Central memory CD8-positive, alpha-beta T cell (primary cell): Measurements from ENCODE around the gene PLA2G4E.

ENCODE experiments used
- ATAC-seq: fragments of 150-1000 bp; cut with Tn5 transposase; replicated peaks from 2 replicates; pipeline ENCODE4 v1.10.0; 2022; ENCODE audit warnings: mild to moderate bottlenecking, moderate FRiP score, moderate number of reproducible peaks; ENCODE audit not compliant: poor library complexity, severe bottlenecking; ENCODE audit errors: extremely low read depth
- DNase-seq, 2 donors: peaks; one replicate each; pipeline ENCODE4 v3.0.0; 2021; ENCODE audit warnings: low spot score in 2 of 2
- H3K27ac Mint-ChIP-seq: one replicate; pipeline ENCODE4 v1.8.0; 2022; ENCODE audit warnings: low read depth, mild to moderate bottlenecking, moderate library complexity, mixed read lengths
- H3K27me3 Mint-ChIP-seq: one replicate; pipeline ENCODE4 v1.8.0; 2022; ENCODE audit warnings: mixed read lengths
- H3K36me3 Mint-ChIP-seq: one replicate; pipeline ENCODE4 v1.8.0; 2022; ENCODE audit warnings: mild to moderate bottlenecking, moderate library complexity, mixed read lengths; ENCODE audit not compliant: insufficient read depth
- H3K4me1 Mint-ChIP-seq: one replicate; pipeline ENCODE4 v1.8.0; 2022; ENCODE audit warnings: mixed read lengths
- H3K4me3 Mint-ChIP-seq: one replicate; pipeline ENCODE4 v1.8.0; 2022; ENCODE audit warnings: mild to moderate bottlenecking, moderate library complexity, mixed read lengths
- H3K9me3 Mint-ChIP-seq: one replicate; pipeline ENCODE4 v1.8.0; 2022; ENCODE audit warnings: mixed read lengths

Gene PLA2G4E

DNA sequence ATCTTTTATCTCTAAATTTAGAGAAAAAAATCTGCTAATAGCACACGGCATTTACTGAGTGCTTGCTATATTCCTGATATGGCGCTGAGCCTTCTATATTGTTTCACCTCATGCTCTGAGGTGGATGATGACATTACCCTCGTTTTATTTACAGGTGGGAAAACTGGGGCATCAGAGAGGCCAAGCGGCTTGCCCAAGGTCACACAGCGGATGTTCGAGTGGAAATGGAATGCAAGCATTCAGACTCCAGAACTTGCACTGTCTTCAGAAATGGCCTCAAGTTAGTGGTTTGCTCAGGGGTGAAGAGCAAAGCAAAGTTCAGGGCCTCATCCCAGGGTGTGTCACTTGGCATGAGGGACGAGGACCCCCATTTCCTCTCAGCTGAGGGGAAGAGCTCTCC is 65.7 kb downstream of the PLA2G4E start:
- ATAC-seq (no peak), DNase-seq (no peak)
- H3K27me3 Mint-ChIP-seq: no peaks in the 10 kb centered on the region
- peaks cover 7% of the 10 kb centered on the region for H3K4me1 Mint-ChIP-seq
- no peaks in the 10 kb centered on the region for H3K9me3 Mint-ChIP-seq
- H3K36me3 Mint-ChIP-seq: peaks cover 18% of the 10 kb centered on the region
- H3K27ac Mint-ChIP-seq: no peak overlapping the region
- no peak overlapping the region for H3K4me3 Mint-ChIP-seq

DNA sequence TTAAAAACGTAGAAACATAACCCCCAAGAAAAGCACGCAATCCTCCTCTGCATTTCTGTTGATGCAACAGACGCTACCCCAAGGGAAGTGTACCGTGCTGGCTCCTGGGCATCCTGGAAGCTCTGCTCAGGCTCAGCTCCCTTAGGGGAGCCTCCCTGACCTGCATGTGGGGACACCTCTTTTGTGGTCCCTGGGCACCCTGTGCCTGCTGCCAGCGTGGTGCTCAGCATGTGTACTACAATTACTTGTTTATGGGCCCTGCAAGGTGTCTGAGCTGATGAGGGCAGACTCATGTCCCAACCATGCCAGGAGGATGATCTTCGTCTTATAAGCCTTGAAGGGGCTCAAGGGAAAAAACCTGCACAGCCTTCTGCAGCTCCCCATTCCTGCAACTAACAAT is 66.8 kb downstream of the PLA2G4E start:
- peaks cover 18% of the 10 kb centered on the region for H3K36me3 Mint-ChIP-seq
- H3K27ac Mint-ChIP-seq: no peak overlapping the region
- H3K27me3 Mint-ChIP-seq: no peaks in the 10 kb centered on the region
- DNase-seq (no peak), ATAC-seq (no peak)
- H3K4me1 Mint-ChIP-seq: peaks cover 7% of the 10 kb centered on the region
- H3K4me3 Mint-ChIP-seq: no peak overlapping the region
- H3K9me3 Mint-ChIP-seq: no peaks in the 10 kb centered on the region

DNA sequence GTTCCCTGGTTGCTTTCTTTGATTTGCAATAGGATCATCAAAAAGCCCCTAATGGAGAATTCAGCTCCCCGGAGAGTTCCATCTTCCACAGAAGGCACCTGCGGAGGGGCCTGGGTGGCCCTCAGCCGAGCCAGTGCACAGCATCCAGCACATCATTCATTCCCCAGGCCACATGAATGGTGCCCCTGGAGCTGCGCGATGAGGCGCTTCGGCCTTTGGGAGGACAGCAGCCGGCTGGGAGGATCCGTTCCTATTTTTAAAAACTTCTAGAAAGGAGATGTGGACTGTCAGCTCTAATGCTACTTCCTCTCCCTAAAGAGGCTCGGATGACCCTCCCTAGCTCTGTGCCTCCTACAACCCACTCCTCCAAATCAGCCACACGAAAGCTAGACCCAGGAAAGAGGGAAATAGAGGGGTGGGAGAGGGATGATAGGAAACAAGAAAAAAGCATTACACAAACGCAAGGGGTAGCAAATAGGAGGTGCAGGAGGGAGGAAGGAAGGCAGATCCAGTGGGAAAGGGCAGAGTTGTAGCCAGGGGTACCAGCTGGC is 68.8 kb downstream of the PLA2G4E start:
- no peaks in the 10 kb centered on the region for H3K4me1 Mint-ChIP-seq
- H3K27ac Mint-ChIP-seq: no peak overlapping the region
- DNase-seq (no peak), ATAC-seq (no peak)
- no peak overlapping the region for H3K4me3 Mint-ChIP-seq
- H3K36me3 Mint-ChIP-seq: peaks cover 17% of the 10 kb centered on the region
- no peaks in the 10 kb centered on the region for H3K9me3 Mint-ChIP-seq
- no peaks in the 10 kb centered on the region for H3K27me3 Mint-ChIP-seq

DNA sequence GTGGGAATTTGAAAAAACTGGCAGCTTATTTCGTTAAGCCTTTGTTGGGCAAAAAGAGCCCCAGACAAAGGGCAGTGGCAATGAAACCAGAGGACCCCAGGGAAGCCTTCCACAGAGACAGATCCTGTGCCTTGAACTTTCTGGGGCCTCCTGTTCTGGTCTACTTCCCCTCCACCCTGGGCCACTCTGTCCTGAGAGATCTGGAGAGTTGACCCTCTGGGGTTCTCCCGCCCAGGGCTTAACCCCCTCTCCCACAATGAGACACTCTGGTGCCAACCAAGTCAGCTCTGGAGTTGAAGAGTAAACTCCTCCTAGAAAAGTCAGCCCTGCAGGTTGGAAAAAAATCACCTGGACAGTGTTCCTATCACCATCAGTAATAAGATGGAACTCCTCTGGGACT is 69.3 kb downstream of the PLA2G4E start:
- Mint-ChIP-seq H3K9me3 (no peaks in the 10 kb centered on the region), H3K4me3 (no peak overlapping the region), H3K4me1 (no peaks in the 10 kb centered on the region), H3K27me3 (no peaks in the 10 kb centered on the region), H3K36me3 (peaks cover 16% of the 10 kb centered on the region), H3K27ac (no peak overlapping the region)
- DNase-seq (no peak), ATAC-seq (no peak)

DNA sequence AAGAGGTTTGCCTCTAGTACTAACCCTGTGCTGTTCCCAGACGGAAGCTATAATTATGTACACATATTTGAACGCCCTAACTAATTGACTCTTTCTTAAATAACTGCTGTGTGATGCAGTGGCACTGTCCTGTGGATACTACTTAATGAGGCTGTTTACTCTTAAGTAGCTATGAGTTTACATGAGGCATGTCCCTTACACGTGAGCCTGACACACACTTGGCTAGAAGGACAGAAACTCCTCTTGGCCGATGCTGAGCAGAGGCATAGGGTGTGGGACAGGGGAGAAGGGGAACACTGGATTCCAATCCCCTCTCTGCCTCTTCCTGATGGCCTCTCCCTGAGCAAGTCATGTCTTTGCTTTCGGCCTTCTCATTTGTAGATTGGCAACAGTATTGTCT is 70.4 kb downstream of the PLA2G4E start:
- Mint-ChIP-seq H3K36me3 (peaks cover 14% of the 10 kb centered on the region), H3K4me1 (no peaks in the 10 kb centered on the region), H3K27ac (no peak overlapping the region), H3K27me3 (no peaks in the 10 kb centered on the region), H3K9me3 (no peaks in the 10 kb centered on the region), H3K4me3 (no peak overlapping the region)
- no peak for ATAC-seq
- no peak for DNase-seq

DNA sequence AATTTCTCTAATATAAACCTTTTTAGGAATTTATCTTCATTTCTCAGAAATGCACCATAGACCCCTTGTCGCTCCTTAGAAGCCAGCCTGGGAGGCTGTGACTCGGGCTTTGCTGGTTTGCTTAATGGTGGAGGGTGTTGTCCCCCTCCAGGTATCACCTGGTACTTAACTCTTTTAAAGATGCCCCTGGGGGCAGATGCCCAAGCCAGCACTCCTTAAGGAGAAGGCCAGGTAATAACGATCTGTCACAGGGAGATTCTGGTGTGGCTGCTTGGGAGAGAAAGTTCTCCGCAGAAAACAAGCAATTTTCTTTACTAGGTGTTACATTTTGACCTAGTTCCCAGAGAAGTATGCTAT is 70.7 kb downstream of the PLA2G4E start:
- Mint-ChIP-seq H3K36me3 (peaks cover 14% of the 10 kb centered on the region), H3K4me1 (no peaks in the 10 kb centered on the region), H3K4me3 (no peak overlapping the region), H3K9me3 (no peaks in the 10 kb centered on the region), H3K27ac (no peak overlapping the region), H3K27me3 (no peaks in the 10 kb centered on the region)
- DNase-seq (no peak), ATAC-seq (no peak)

DNA sequence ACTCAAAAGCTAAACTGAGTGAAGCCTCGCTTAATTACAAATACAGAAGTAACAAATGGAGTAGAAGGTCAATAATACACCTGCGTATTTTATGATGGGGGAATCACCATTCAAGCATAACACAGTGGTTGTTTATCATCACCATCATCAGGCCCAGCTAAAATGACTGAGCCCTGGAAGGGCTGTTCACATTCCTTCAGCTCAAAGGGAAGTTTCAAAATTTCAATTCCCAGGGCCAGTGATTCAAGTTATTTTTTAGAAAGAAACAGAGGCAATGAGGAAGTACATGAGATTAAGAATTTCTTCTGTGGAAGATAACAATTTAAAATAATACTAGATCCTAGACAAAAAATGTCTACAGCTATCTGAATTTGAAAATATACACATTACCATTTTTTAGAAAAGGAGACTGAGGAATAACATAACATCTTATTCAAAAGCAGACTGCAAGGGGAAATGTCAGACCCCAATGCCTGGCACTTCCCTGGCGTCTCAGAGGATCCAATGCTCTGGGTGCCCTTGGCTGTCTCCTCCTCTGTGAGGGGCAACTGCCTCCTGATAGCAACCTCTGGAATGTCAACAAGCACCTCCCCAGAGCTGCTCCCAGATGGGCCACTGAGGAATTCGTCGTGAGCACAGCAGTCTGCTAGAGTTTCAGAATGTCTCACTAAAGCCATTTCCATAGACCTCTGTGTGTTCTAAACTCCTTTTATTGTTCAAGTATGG is 71.3 kb downstream of the PLA2G4E start:
- DNase-seq (no peak), ATAC-seq (no peak)
- peaks cover 16% of the 10 kb centered on the region for H3K36me3 Mint-ChIP-seq
- no peaks in the 10 kb centered on the region for H3K27me3 Mint-ChIP-seq
- no peaks in the 10 kb centered on the region for H3K9me3 Mint-ChIP-seq
- H3K4me3 Mint-ChIP-seq: no peak overlapping the region
- no peak overlapping the region for H3K27ac Mint-ChIP-seq
- no peaks in the 10 kb centered on the region for H3K4me1 Mint-ChIP-seq

DNA sequence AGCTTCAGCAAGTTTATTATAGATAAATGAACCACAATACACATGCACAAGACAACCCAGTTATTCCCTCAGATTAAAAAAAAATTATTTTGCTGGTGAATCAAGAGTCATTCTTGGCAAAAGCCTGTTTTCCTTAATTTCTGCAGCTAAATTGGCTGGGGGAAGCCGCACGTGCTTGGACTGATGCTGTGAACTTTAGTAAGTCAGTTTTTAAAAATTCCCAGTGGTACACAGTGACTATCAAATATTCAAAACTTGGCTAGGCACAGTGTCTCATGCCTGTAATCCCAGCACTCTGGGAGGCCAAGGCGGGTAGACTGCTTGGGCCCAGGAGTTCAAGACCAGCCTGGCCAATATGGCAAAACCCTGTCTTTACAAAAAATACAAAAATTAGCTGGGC is 72.4 kb downstream of the PLA2G4E start:
- H3K4me1 Mint-ChIP-seq: no peaks in the 10 kb centered on the region
- H3K36me3 Mint-ChIP-seq: peaks cover 21% of the 10 kb centered on the region
- ATAC-seq (no peak), DNase-seq (no peak)
- no peak overlapping the region for H3K4me3 Mint-ChIP-seq
- no peaks in the 10 kb centered on the region for H3K27me3 Mint-ChIP-seq
- no peak overlapping the region for H3K27ac Mint-ChIP-seq
- H3K9me3 Mint-ChIP-seq: no peaks in the 10 kb centered on the region

DNA sequence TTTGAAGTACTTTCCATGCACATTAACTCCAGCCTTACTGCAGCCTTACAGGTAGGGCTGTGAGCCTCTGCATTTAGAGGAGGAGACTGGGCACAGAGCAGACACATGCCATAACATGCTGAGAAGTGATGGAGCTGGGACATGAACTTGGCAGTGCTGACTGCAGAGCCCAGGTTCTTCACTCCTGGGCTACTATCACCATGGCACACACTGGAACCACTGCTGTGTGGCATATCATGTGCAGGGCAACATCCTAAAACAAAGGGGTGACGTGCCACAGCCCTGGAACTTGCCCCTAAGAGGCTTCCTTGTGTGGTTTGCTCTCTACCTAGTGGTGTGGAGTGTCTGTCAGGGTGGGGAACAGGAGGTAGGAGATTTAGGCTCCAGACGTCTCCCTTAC is 73.9 kb downstream of the PLA2G4E start:
- H3K27me3 Mint-ChIP-seq: no peaks in the 10 kb centered on the region
- H3K9me3 Mint-ChIP-seq: no peaks in the 10 kb centered on the region
- no peak overlapping the region for H3K4me3 Mint-ChIP-seq
- no peak overlapping the region for H3K27ac Mint-ChIP-seq
- peaks cover 6% of the 10 kb centered on the region for H3K4me1 Mint-ChIP-seq
- DNase-seq (no peak), ATAC-seq (no peak)
- H3K36me3 Mint-ChIP-seq: peaks cover 20% of the 10 kb centered on the region

DNA sequence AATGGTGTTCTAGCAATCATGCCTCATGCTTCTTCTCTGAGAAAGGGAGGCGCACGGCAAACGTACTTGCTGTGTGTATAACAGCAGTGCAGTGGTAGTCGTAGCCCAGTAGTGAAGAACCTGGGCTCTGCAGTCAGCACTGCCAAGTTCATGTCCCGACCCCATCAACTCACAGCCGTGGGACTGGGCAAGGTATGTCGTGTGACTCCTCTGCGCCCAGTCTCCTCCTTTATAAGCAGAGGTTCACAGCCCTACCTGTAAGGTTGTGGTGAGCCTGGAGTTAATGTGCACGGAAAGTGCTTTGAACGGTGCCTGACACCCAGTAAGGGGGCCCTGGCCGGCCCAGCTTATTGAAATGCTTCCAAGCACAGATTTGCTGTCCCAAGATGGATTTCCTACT is 75.1 kb downstream of the PLA2G4E start:
- ATAC-seq: no peak
- no peak overlapping the region for H3K27ac Mint-ChIP-seq
- no peaks in the 10 kb centered on the region for H3K27me3 Mint-ChIP-seq
- peaks cover 21% of the 10 kb centered on the region for H3K36me3 Mint-ChIP-seq
- DNase-seq: no peak
- H3K4me1 Mint-ChIP-seq: peaks cover 11% of the 10 kb centered on the region
- H3K9me3 Mint-ChIP-seq: no peaks in the 10 kb centered on the region
- H3K4me3 Mint-ChIP-seq: no peak overlapping the region

DNA sequence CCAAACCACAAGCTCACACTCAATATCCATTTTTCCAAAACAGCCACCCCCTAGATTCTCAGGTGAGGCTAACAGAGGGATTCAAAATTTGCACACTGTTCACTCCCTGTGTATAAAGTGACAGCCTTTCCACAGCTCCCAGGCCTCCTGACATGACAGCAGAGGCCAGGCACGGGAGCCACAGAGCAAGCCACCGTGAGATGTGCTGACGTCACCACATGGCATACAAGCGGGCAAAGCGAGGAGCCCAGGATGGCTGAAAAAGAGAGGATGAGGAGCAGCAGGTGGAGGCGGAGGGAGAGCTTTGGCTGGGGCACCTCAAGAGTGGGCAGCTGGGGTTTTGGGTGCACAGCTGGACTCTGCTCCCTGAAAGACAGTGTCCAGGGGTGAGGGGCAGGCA is 75.6 kb downstream of the PLA2G4E start:
- ATAC-seq (no peak), DNase-seq (no peak)
- peaks cover 16% of the 10 kb centered on the region for H3K4me1 Mint-ChIP-seq
- no peak overlapping the region for H3K27ac Mint-ChIP-seq
- H3K27me3 Mint-ChIP-seq: no peaks in the 10 kb centered on the region
- no peaks in the 10 kb centered on the region for H3K9me3 Mint-ChIP-seq
- peaks cover 25% of the 10 kb centered on the region for H3K36me3 Mint-ChIP-seq
- H3K4me3 Mint-ChIP-seq: no peak overlapping the region

DNA sequence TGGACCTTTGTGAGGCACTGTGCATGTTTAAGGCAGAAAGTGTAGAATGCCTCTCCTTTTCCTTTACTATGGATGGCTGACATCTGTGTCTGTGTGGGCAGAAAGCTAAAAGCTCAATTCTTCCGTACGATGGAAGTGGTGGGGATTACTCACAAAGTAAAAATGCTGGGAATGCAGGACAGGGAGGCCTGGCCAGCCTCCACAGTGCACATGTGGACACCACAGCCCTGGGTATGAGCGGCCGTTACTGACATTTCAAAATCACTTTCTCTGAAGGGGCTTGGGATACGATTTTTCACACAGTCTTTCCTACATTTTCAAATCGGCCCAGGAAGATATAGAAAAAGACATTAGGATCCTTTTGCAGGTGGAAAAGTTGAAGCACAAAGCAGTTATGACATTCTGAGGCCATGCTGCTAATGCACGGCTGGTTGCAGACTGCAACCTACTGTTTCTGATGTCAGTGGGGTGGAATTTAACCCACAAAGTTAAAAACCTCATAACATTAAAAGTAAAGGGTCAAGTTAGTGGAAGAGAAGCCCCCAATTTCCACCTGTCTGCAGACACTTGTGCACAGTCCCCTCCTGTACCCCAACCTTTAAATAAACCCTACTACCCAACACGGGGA is 76.4 kb downstream of the PLA2G4E start:
- no peak overlapping the region for H3K4me3 Mint-ChIP-seq
- H3K27me3 Mint-ChIP-seq: no peaks in the 10 kb centered on the region
- no peak for DNase-seq
- H3K4me1 Mint-ChIP-seq: peaks cover 17% of the 10 kb centered on the region
- H3K9me3 Mint-ChIP-seq: no peaks in the 10 kb centered on the region
- H3K36me3 Mint-ChIP-seq: peaks cover 23% of the 10 kb centered on the region
- no peak overlapping the region for H3K27ac Mint-ChIP-seq
- no peak for ATAC-seq

DNA sequence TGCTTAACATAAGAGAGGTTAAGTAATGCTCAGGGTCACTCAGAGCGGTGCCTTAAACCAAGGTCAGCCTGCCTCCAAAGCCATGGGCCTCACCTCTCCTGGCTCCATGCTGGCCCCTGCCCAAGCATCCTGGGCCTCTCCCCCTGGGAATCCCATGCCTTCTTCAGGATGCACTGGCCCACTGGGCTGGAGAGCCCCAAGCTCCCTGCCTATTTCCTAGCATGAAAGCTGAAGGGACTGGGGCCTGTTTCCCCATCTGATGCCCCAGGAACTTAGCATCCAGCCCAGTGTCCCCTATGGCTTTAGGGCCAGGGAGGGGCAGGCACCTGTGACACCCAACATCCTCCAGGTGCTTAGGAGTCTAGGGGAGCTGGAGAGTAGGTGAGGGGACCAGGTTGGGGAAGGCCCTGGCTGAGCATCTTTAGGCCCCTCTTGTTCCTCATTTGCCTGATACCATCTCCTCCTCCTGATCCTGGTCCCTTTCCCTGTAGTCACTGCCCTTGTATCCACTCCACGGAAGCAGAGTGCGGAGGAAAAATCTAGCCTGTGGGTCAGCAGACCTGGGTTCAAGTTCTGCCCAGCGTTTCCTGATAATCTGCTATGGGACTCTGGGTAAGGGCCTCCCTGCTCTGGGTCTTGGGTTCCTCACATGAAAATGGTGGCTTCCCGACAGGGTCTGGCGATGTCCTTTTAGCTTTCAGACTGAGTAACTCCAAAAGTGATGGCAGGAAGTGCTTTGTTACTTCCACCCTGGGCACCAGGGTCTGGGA is 77.1 kb downstream of the PLA2G4E start:
- Mint-ChIP-seq H3K4me1 (peaks cover 17% of the 10 kb centered on the region), H3K9me3 (no peaks in the 10 kb centered on the region), H3K36me3 (peaks cover 23% of the 10 kb centered on the region), H3K27me3 (no peaks in the 10 kb centered on the region), H3K4me3 (no peak overlapping the region), H3K27ac (no peak overlapping the region)
- ATAC-seq: no peak
- DNase-seq: no peak
